Midbrain (tissue), 1 donor: ENCODE measurements around the gene DUOX2.

ENCODE experiments used
- DNase-seq: peaks from one replicate; lab custom pipeline; 2025; lab: John Stamatoyannopoulos, UW

Gene DUOX2

DNA sequence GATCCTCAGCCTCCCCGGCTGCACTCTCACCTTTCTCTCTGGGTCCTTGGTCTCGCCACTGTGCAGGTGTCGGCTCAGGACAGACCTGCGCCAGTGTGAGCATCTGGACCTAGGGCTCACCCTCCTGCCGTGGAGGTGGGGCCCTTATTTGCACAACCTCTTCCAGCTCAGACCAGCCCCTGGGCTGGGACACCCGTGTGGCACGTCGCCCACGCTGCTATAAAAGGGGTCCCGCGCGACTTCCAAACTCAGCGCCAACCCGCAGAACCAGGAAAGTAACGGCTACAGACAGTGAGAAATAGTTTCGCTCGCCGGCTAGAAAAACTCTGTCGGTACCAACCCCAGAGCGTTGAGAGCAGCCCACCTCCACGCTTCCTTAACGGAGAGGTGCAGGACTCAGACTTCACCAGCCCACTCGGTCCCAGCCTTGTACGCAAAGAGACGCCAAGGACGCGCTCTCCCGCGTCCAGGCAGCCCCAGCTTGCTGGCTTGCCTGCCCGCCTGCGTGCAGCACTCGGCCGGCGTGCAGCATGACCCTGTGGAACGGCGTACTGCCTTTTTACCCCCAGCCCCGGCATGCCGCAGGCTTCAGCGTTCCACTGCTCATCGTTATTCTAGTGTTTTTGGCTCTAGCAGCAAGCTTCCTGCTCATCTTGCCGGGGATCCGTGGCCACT lies at the start of gene DUOX2, which contains the start of gene DUOXA2:
DUOX2 (minus strand) TSS at position 97 of the 675 bp plus-strand sequence. CDS start 761 bp downstream, outside the sequence.
DUOXA2 (plus strand) TSS at position 251 of the 675 bp plus-strand sequence; CDS start at position 531, 280 bp downstream.
- DNase-seq = no peak

DNA sequence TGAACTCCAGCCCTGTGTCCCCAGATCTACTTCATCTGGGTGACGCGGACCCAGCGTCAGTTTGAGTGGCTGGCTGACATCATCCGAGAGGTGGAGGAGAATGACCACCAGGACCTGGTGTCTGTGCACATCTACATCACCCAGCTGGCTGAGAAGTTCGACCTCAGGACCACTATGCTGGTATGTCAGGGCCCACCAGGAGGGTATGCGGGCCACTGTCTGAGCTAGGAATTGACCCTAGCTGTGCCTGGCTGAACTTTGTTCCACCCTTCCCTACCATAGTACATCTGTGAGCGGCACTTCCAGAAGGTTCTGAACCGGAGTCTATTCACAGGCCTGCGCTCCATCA lies 49.5 kb upstream of the DUOX2 start:
- DNase-seq = no peak

DNA sequence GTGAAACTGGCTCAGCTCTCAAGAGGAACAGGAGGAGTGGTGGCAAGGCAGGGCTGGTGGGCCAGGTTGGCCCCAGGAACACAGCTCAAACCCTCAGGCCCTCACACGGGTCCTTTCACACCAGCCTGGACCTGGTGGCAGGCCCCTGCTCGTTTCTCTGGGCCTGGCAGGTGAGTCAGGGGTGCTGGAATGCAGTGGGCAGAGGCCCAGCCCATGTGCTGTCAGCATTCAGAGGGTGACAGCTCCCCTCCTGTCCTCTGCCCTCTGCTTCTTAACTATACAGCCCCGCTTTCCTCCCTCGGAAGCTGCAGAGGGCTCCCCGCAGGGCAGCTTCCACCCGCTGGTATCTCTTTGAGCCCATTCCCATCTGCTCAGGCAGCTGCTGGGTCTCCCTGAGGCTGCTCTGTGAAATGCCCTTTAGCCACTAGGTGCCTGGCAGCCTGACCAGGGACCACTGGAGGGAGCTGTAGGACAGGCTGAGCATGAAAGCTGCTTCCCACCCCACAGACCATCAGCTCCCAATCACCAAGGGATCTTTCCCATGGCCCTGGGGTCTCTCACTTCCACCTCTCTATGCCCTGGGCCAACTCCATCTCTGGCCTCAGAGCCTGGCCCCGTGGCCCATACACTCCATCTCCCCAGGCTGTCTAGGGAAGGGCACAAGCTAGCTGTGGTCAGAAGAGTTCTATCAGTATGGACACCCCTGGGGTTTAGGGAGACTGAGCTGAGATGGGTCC lies 49.0 kb upstream of the DUOX2 start:
- DNase-seq = peak; percentile 82

DNA sequence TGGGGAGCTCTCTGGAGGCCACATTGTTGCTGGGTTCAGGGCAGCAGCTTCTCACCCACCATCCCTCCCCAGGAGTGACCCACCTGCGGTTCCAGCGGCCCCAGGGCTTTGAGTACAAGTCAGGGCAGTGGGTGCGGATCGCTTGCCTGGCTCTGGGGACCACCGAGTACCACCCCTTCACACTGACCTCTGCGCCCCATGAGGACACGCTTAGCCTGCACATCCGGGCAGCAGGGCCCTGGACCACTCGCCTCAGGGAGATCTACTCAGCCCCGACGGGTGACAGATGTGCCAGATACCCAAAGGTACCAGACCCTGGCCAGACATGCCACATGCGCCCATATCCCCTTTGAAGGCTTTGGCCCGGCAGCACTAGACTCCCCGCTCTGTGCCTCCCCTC lies 47.7 kb upstream of the DUOX2 start:
- no peak for DNase-seq

DNA sequence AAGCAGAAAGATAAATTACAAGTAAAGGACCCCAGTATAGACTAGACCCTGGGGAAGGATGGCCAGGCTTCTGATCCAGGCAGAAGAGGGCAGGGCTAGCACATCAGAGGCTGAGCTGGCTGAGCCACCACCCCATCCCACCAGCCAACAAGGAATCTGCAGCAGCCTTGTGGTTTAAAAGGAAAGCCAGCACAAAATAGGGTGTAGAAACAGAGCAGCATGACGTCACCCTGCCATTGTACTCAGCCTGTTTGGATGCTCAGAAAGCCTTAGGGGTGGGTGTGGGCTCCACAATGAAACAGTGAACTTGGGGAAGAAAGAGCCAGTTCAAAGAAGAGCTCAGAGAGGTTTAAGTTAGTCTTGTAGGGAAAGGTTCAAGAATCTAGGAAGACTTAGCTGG lies 44.0 kb upstream of the DUOX2 start:
- peak; percentile 60 for DNase-seq

DNA sequence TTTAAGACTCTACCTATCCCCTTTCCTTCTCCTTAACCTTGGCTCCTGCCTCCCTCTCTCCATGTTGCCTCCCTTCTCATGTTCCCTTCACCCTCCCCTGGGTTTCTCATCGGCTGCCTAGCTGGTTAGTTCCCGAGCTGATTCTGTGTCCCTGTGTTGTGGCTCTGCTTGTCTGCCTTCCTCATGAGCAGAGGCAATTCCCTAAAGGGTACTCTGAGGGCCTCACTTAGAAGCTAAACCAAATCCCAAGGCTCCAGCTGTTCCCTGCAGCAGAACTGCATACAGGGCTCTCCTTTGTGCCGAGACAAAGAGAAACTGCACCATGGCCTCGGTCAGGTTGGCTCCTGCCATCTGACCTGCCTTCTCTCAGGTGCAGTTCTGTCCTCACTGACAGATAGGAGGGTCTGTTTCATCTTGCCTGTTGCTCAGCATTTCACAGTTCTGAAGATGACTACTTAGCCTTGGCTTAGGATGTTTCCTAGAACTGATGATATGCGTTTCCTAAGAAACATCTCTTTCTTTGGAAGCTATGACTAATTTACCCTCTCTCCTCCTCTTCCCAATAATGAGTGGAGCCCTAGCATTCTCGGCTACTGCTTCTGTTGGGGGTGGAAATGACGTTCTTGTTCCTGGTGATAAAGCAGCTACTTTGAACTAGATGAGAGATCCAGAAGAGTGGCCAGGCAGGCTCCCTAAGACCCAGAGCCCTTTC lies 42.9 kb upstream of the DUOX2 start:
- DNase-seq = no peak

DNA sequence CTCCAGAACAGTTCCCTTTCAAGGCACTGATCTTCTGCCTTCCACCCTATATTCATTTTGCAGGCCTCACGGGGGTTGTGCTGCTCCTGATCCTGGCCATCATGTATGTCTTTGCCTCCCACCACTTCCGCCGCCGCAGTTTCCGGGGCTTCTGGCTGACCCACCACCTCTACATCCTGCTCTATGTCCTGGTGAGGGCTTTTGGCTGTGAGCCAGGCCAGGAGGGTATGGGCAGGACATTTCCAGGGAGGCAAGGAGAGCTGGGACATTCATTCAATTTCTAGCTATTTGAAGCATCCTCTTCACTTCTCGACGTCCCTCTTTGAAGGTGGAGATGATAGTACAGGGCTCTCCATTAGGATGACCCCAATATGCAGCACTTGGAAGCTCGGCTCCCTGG lies 41.8 kb upstream of the DUOX2 start:
- no peak for DNase-seq

DNA sequence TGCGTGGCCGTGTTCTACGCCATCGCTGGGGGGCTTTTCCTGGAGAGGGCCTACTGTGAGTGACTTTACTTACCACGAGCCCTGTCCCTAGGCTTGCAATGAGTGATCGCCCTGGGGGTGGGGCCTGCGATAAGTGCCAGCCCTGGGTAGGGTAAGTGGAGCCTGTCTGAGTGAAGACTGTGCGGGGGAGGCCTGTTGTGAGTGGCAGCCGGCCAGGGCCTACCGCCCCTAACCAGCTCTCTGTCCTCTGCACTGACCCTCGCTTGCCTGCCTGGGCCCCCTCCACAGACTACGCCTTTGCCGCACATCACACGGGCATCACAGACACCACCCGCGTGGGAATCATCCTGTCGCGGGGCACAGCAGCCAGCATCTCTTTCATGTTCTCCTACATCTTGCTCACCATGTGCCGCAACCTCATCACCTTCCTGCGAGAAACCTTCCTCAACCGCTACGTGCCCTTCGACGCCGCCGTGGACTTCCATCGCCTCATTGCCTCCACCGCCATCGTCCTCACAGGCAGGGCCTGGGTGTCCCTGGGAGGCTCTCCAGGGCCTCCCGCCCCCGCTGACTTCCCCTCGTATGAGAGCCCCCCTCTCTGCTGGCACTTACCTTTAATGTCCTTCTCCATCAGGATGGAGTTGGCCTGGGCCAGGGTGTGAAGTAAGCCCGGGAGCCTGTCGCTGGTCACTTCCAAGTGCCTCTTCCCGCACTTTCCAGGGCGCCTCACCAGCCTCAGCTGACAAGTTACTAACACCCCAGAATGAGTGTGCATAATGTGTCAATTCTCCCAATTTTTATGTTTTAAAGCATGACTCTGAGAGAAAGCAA lies 38.2 kb upstream of the DUOX2 start:
- DNase-seq = no peak

DNA sequence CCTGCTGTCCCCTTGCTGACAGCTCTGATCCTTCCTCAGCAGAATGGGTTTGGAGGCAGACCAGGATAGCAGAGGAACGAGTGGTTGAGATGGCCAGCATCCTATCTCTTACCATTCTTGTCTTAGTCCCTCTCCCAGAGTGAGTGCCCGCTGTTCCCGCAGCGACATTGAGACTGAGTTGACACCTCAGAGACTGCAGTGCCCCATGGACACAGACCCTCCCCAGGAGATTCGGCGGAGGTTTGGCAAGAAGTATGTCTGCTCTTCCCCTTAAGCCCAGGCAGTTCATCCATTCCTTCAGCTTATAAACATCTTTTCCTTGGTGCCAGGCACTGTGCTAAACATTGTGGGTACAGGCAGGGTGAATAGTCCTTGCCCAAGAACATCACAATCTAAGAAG lies 37.0 kb upstream of the DUOX2 start:
- DNase-seq = no peak

DNA sequence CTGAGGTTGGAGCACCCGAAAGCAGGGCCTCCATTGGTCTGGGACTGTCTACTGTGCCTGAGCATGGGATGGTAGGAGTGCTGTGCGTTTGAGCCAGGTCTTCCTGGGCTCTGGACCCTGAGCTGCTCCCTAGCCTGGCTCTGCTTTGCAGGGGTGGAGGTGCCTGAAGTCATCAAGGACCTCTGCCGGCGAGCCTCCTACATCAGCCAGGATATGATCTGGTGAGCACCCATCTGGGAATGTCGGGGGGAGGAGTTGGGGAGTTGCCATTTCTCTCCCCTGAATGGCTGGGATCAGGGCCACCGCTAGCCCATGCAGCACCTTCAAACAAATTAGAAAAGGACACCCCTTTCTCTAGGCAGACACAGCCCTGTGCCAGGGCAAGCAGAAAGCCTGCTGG lies 36.5 kb upstream of the DUOX2 start:
- no peak for DNase-seq

DNA sequence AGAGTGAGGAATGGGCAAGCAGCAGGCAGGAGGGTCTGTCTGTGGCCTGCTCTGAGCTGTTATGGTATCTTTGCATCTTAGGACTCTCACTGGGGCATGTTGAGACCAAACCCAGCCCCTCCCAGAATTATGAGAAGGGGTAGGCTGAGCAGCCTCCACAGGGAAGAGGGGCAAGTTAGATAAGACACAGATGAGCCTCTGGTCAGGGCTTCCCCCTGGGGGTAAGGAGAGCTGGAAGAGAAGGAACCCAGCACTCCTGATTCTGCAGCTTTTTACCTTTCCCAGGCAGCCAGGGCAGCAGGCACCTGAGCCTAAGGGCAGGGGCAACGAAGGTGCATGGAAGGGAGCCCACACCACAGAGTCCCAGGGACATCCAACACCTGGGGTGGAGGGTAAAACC lies 35.1 kb upstream of the DUOX2 start:
- no peak for DNase-seq

DNA sequence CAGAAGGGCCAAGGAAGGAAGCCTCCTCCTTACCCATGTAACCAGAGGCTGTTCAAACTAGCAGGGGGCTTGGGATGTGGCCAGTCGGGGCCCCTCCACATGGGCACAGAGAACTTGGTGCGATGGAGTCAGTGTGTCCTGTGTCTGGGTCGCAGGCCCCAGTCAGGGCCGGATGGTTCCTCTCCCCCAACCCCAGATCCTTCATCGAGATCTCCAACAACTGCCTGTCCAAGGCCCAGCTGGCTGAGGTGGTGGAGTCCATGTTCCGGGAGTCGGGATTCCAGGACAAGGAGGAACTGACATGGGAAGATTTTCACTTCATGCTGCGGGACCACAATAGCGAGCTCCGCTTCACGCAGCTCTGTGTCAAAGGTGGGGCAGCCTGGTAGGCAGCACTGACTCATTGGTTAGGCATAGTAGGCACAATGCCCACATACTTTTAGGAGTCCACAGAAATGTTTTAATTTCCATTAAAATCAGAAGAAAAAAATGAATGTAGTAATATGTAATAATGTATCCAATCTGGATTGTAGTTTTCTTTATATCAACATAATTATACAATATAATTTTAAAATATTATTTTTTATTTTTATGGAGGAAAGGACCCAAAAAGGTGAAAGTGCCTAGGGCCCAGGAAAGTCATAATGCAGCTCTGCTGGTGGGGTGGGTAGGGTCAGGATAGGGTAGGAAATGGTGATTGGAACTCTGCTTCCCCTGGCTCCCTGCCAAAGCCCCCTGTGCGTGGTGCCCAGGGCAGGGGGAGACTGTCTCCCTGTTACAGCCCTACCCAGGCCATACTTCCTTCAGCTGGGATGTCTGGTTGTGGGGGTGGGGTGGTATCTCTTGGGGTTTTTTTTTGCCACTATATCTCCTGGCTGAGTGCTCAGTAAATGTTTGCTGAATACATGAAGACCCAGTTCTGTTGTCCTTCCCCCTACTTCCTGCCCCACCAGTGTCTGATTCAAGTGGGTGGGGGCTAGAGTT lies 34.4 kb upstream of the DUOX2 start:
- no peak for DNase-seq

DNA sequence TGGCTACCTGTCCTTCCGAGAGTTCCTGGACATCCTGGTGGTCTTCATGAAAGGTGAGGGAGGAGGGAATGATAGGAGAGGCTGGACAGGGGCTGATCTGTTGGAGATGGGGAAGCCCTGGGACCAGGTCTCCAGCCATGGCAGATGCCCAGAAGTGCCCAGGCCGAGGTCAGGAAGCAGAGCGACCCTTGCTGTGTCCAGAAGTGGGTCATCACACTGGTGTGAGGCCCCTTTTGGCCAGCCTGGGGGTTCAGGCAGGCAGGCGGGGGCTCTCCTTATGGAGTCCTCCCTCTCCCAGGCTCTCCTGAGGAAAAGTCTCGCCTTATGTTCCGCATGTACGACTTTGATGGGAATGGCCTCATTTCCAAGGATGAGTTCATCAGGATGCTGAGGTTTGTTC lies 33.6 kb upstream of the DUOX2 start:
- no peak for DNase-seq

DNA sequence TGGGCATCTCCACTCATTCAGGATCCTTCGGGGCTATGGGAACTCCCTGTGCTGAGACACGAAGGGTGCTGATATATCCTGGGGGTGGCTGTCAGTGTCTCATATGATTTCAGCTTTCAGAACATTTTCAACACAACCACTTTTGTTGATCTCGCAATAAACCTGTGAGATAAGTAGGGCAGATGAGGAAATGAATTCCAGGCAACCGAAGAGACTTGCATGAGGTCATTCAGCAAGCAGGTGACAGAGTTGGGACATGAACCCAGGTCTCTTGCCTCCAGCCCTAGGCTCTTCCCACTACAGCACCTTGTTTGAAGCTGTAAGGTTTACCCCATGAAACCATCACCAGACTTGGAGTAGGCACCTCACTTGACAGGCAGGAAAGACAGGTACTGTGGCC lies 32.4 kb upstream of the DUOX2 start:
- DNase-seq = no peak

DNA sequence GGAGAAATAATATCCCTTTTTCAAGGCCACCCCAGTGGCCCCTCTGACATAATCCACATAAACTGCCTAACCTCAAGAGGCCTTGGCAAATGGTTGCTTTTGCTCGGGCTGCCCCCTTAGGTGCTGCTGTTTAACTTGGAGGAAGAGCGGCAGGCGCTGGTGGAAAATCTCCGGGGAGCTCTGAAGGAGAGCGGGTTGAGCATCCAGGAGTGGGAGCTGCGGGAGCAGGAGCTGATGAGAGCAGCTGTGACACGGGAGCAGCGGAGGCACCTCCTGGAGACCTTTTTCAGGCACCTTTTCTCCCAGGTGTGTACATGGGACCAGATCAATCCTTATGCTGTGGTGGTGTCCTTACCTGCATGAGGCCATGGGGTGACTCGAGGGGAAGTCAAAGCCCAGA lies 30.8 kb upstream of the DUOX2 start:
- DNase-seq = no peak

DNA sequence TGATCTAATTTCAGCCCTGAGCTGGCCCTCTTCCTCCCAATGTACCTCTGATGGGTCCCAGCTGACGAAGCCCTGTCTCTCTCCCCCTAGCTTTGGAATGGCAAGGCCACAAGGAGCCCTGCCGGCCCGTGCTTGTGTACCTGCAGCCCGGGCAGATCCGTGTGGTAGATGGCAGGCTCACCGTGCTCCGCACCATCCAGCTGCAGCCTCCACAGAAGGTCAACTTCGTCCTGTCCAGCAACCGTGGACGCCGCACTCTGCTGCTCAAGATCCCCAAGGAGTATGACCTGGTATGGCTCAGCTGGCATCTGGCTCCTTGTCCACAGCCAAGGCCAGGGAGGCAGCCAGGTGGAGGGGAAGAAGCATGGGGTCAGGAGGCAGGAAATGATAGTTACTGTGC lies 30.0 kb upstream of the DUOX2 start:
- no peak for DNase-seq

DNA sequence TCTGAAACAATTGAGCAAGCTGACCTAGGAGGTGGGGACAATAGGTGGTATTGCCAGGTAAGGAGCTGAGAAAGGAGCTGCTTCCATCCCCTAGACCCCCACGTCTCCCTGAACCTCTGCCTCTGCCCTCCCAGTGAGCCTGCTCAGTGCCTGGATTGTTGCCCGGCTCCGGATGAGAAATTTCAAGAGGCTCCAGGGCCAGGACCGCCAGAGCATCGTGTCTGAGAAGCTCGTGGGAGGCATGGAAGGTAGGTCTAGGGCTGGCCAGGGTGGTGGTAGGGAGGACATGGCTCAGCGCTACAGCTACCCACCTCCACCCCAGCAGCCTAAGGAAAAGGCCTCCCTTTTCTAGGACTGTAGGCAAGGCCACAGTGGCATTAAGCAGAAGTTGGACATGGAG lies 29.1 kb upstream of the DUOX2 start:
- no peak for DNase-seq

DNA sequence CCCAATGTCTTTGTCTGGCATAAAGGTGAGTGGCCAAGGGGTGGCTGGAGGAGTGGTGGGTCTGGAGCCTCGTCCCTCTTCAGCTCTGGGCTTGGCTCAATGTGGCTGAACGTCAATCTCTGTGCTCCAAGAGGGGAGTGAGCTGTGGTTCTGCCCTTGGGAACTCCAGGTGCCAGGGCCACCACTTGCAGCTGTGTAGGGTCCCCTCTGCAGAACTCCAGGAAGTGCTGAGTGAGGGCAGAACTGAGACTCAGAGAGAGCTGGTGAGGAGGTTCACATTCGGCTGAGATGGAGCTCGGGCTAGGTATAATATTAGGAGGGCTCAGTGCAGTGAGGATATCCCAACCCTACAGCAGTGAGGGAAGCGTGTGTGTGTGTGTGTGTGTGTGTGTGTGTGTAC lies 27.4 kb upstream of the DUOX2 start:
- no peak for DNase-seq

DNA sequence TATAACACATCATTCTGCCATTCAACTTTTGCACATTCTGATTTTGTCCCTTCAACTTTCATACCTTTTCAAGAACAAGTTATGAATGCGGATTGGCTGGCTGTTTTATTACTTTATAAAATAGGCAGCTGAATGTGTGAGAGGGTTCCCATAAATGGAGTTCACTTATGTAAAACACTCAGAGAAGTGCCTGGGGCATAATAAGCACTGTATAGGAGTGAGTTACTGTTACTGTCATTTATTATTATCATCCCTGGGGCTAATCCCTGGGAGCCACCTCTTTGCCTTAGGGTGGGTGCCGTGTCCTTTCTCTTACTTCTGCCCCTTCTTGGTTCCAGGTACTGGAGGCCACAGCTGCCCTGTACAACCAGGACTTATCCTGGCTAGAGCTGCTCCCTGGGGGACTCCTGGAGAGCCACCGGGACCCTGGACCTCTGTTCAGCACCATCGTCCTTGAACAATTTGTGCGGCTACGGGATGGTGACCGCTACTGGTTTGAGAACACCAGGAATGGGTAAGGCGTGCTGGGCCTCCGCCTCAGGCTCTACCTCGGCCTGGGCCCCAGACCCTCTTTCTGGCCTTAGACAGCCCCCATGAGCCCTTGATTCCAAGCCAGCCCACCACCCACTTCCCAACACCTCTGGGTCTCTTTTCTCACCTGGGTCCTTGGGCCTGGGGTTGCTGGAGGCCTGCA lies 26.7 kb upstream of the DUOX2 start:
- DNase-seq = no peak

DNA sequence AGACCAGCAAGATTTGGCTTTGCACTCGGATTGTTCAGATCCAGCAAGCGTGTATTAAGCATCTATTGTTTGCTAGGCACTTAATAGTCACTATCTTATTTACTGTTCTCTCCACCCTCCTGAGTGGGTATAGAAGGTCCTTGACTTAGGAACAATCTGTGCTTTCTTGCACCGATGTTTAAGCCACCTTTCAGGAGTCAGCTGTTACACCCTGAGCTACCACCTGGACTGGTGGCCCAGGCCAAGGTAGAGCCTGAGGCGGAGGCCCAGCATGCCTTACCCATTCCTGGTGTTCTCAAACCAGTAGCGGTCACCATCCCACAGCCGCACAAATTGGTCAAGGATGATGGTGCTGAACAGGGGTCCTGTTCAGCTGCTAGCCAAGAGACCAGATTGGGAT lies 25.8 kb upstream of the DUOX2 start:
- DNase-seq = no peak
